Cerebellar nuclear complex (tissue), 1 donor: ENCODE measurements around the gene STK24.

Experiments
- DNase-seq, 2 experiments: peaks; one replicate each; lab custom pipeline; 2025; lab: John Stamatoyannopoulos, UW

The STK24 gene

GRCh38 chr13:98489446-98490194 is 87.3 kb downstream of the STK24 start:
- DNase-seq: no peak

GRCh38 chr13:98488736-98489135 is 88.2 kb downstream of the STK24 start:
- no peak for DNase-seq

- DNase-seq: no peak
These were observed 89.4 kb downstream of the STK24 start for GRCh38 chr13:98487522-98487921.

GRCh38 chr13:98487016-98487415 is 89.9 kb downstream of the STK24 start:
- DNase-seq: no peak

- no peak for DNase-seq
These were observed 90.5 kb downstream of the STK24 start for GRCh38 chr13:98486412-98486811.

GRCh38 chr13:98485561-98485960 is 91.3 kb downstream of the STK24 start:
- DNase-seq: no peak

- DNase-seq: no peak
These were observed 92.4 kb downstream of the STK24 start for GRCh38 chr13:98484289-98485219.

GRCh38 chr13:98483601-98484288 is 93.2 kb downstream of the STK24 start:
- DNase-seq: no peak

GRCh38 chr13:98482476-98483444 is 94.1 kb downstream of the STK24 start:
- DNase-seq: no peak

- DNase-seq: no peak
These were observed 95.7 kb downstream of the STK24 start for GRCh38 chr13:98480915-98481877.

GRCh38 chr13:98479496-98480003 is 97.4 kb downstream of the STK24 start:
- DNase-seq: no peak

- DNase-seq: no peak
These were observed 98.4 kb downstream of the STK24 start for GRCh38 chr13:98478189-98479129.

GRCh38 chr13:98476538-98476966 is 100.4 kb downstream of the STK24 start:
- DNase-seq: no peak

- DNase-seq: no peak
These were observed 100.8 kb downstream of the STK24 start for GRCh38 chr13:98476106-98476505.

- no peak for DNase-seq
These were observed 101.4 kb downstream of the STK24 start for GRCh38 chr13:98475522-98475921.

GRCh38 chr13:98474761-98475160 is 102.1 kb downstream of the STK24 start:
- no peak for DNase-seq

- no peak for DNase-seq
These were observed 102.6 kb downstream of the STK24 start for GRCh38 chr13:98474292-98474691.

- DNase-seq: no peak
These were observed 103.1 kb downstream of the STK24 start for GRCh38 chr13:98473788-98474144.
